Measurements from ENCODE around the gene PNPLA1.
"Not testable (repeated sequence)": the region's sequence is repeated elsewhere in the genome, so short reads cannot be mapped to it uniquely, and the experiment has no call there.

Gene PNPLA1

DNA sequence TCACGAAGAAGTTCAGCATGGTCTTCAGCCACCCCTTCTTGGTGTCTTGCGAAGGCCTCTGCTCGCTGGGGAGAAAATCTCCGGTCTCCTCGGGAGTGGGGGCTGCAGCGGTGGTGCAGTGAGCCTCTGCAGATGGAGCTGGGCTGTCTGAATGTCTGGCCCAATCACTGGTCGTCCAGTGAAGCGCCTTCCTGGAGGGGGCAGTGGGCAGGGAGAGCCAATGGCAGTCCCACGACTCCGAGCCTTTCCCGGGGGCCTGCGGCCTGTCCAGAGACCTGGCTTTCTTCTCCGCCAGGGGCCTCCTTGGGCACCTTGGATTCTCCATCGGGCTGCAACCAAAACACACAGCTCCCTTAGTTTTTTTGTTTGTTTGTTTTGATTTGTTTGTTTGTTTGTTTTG, 60.5 kb downstream of the PNPLA1 start:
- no peak for TF ChIP-seq JUND (IDR thresholded peaks at IDR 0.05; ENCODE audit: low read depth)
- in situ Hi-C loops (cut with HindIII; ENCODE audit: low pct_unique_long_range_greater_than_20kb, low sequenced_read_pairs): no loop called here

DNA sequence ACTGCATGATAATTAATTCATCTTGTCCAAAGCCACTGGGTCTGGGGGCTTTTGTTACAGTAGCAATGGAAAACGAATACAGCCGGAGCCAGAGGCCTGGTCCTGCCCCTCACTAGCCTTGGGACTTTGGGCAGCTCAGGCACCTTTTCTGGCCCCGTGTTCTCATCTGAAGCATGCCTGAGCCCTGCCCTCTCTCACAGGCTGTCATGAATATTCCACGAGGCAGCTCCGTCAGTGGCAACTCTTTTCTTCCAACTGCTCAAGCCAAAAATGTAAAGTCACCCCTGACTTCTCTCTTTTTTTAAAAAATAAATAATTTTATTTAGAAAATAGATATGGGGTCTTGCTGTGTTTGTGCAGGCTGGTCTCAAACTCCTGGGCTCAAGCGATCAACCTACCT, 61.5 kb downstream of the PNPLA1 start:
- no peak for TF ChIP-seq JUND (IDR thresholded peaks at IDR 0.05; ENCODE audit: low read depth)
- in situ Hi-C loops (cut with HindIII; ENCODE audit: low pct_unique_long_range_greater_than_20kb, low sequenced_read_pairs): no loop called here
- no peak for DNase-seq (ENCODE audit: low read depth in 1 of 2, low spot score in 1 of 2)

More for the DNA sequence above, 60.5 kb downstream of the PNPLA1 start:
- DNase-seq (ENCODE audit: low read depth in 1 of 2, low spot score in 1 of 2): no peak

DNA sequence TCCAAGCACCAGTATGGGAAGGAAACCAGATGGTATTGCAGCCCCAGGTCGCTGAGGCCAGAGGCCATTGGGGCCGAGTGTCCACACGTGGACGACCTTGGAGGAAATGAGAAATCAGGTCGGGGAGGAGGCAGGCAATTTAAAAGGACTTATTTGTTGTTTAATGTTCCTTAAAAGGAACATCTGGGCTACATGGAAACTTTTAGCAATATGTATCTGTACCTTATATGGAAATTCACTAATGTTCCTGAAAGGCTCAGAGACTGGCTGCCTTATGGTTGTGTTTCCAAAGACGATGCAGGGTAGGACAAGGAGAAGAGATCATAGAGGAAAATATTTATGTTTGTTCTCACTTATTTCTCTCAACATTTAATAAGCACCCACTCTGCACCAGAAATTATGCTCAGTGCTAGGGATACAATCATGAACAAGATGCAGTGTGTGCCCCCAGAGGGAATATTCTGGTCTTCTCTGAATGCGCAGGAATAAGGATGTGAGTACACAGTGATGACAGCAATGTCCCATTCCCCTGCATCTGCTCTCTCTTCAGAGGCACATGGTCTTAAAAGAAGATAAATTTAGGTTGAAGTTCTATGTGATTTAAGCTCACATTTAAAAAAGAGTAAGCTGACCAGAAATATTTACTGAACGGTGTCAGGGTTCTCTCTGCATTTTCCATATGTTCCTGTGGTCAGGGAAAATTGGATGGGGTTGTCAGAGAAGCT, 63.5 kb downstream of the PNPLA1 start:
- no peak for DNase-seq (ENCODE audit: low read depth in 1 of 2, low spot score in 1 of 2)

DNA sequence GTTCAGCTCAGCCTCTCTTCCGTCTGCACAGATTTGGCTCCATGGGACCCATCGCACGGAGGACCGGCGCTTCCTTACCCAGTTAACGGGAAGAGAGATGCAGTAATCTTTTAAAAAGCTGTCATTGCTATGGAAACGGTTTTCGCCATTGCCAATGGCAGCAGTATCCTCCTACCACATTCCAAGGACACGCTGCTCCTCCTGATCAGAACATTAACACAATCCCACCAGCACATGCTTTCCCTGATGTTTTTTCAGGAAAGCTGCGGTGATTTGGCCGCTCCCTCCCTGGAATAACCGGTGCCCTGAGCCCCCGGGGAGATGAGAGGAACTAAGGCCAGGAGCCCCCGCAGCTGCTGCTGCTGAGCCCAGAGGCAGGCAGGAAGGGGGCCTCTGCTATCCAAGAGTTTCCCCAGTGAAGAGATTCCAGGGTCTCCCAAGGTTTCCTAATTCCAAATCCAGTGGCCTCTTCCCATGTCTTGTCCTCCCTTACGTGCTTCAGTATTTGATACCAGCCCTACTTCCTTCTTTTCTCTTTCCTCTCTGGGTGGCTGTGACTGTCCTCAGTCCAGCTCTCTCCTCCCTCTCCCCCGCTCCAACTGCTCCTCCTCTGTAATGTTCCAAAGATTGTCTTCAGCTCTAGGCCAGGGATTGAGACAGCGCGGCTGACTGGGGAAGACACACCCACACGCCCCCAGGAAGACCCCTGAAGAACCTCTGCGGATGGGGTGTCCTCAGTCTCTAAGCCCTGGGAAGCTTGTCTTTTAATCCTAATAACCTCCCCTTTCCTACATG, 64.3 kb downstream of the PNPLA1 start:
- no peak for TF ChIP-seq JUND (IDR thresholded peaks at IDR 0.05; ENCODE audit: low read depth)
- no peak for DNase-seq (ENCODE audit: low read depth in 1 of 2, low spot score in 1 of 2)
- in situ Hi-C loops (cut with HindIII; ENCODE audit: low pct_unique_long_range_greater_than_20kb, low sequenced_read_pairs): no loop called here

More for the DNA sequence above, 63.5 kb downstream of the PNPLA1 start:
- no peak for TF ChIP-seq JUND (IDR thresholded peaks at IDR 0.05; ENCODE audit: low read depth)
- in situ Hi-C loops (cut with HindIII; ENCODE audit: low pct_unique_long_range_greater_than_20kb, low sequenced_read_pairs): no loop called here

DNA sequence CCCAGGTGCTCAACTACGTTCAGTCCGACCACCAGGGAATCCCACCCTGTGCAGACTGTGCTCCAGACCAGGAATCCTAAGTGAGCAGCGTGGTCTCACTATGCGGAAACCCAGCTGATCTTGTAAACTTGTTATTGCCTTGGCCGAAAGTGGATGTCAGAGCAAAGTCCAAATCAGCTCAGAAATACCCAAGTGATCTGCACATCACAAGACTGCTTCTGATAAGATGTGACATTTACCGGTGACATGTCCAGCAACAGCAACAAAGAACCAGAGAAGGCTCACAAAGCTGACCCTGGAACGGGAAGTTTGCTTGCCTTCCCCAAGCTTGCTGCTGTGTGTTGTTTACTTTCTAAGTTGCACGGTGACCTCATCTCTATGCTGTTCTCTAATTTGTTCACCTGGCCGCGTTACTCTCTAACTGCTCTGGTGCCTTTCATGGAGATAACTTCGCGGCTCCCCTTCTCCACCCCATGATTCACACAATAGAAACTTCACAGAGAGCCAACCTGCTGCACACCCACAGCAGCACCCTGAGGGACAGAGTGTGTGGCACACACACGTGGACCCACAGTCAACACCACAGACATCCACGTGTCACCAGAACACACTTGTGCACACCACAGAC, 65.1 kb downstream of the PNPLA1 start:
- peak; percentile 55 to 60 for DNase-seq (ENCODE audit: low read depth in 1 of 2, low spot score in 1 of 2)
- in situ Hi-C loops (cut with HindIII; ENCODE audit: low pct_unique_long_range_greater_than_20kb, low sequenced_read_pairs): no loop called here

DNA sequence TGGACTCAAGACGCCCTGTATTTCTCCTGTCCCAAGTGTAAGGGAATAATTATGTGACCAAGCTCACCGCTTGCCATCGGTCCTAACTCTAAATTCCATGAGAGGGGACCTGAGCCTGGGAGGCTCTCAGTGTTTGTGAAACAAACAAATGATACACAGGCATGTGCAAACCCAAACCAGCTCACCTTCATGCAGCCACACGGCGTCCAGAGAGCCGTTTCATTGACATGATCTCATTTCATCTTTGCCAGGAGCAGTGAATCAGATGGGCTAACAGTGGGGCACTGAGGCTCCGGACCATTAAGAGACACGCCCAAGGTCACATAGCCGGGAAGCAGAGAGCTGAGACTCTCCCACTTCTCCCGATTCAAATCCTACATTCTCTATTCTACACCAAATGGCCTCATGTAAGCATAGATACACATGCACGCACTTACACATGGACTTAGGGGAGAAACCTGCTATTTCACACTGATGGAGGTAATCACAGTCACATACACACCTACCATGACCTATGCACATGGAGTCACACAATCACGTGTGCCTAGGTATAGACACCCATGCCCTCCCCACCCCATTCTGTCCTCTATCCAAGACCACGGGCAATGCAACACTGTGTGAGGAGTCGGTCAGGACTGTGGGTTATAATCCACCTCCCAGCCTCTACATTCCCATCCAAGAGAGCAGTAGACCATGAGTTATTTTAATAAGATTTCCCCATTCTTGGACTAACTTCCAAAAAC, 65.8 kb downstream of the PNPLA1 start:
- no peak for TF ChIP-seq JUND (IDR thresholded peaks at IDR 0.05; ENCODE audit: low read depth)
- in situ Hi-C loops (cut with HindIII; ENCODE audit: low pct_unique_long_range_greater_than_20kb, low sequenced_read_pairs): no loop called here
- DNase-seq (ENCODE audit: low read depth in 1 of 2, low spot score in 1 of 2): peak in 1 of 2 experiments; percentile 8

More for the DNA sequence above, 65.1 kb downstream of the PNPLA1 start:
- TF ChIP-seq JUND (IDR thresholded peaks at IDR 0.05; ENCODE audit: low read depth): no peak

DNA sequence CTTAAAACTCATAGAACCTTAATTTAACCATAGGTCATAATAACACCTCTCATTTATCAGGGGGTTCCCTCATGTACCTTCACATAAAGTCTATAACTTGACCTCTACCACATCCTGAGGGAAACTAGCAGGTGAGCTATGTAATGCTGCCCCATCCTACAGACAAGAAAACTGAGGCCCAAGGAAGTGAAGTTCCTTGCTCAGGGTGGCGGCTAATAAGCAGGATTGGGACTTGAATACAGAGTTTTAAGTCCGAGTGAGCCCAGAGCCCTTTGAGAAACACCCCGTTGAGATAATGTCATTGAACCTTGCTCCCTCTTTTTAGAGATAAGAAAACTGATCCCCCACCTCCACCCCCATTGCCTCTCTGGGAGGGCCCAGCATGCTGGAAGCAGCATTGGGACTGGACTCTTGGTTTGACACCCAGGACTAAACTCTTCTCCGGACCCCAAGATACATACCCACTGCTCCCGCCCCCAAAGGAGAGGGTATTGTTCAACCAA, 66.4 kb downstream of the PNPLA1 start:
- DNase-seq (ENCODE audit: low read depth in 1 of 2, low spot score in 1 of 2): no peak
- in situ Hi-C loops (cut with HindIII; ENCODE audit: low pct_unique_long_range_greater_than_20kb, low sequenced_read_pairs): no loop called here
- TF ChIP-seq JUND (IDR thresholded peaks at IDR 0.05; ENCODE audit: low read depth): no peak

DNA sequence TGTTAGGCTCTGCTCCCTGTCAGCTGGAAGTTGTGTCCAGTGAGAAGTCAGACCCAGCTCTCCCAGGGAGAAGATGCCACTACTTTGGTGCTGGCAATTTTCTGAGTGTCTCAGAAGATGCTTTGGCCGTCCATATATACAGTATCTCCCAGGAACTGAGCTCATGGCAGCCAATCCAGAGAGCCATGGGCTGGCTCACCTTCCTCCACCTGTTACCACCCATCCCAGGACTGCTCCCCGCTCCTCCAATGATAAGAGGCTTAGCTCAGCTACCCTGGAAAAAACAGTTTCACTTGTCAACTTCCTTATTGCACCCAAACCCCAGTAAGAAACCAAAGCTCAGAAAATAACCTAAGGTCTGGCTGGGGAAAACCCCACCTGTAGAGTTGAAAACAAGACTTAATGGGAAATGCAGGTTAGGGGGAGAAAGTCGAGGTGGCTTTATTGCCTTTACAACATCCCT, 67.0 kb downstream of the PNPLA1 start, which contains the start of gene BNIP5:
TSS of gene BNIP5 (minus strand) at position 110 of the 463 bp plus-strand sequence. CDS start 6,198 bp downstream, outside the sequence.
- no peak for TF ChIP-seq JUND (IDR thresholded peaks at IDR 0.05; ENCODE audit: low read depth)
- DNase-seq (ENCODE audit: low read depth in 1 of 2, low spot score in 1 of 2): no peak
- in situ Hi-C loops (cut with HindIII; ENCODE audit: low pct_unique_long_range_greater_than_20kb, low sequenced_read_pairs): no loop called here

DNA sequence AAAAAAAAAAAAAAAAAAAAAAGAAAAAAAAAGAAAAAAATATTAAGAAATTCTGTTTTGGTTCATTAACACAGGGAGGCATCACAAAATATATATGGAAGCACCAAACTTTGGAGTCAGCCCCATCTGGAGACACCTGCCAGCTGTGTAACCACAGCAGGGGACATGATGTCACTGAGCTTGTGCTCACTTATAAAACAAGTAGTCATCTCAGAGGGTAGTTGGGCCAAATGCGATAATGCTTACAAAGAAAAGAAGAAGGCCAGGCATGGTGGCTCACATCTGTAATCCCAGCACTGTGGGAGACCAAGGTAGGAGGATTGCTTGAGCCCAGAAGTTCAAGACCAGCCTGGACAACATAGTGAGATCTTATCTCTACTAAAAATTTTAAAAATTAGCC, 68.0 kb downstream of the PNPLA1 start:
- TF ChIP-seq JUND (IDR thresholded peaks at IDR 0.05; ENCODE audit: low read depth): no peak
- DNase-seq (ENCODE audit: low read depth in 1 of 2, low spot score in 1 of 2): no peak
- in situ Hi-C loops (cut with HindIII; ENCODE audit: low pct_unique_long_range_greater_than_20kb, low sequenced_read_pairs): no loop called here

DNA sequence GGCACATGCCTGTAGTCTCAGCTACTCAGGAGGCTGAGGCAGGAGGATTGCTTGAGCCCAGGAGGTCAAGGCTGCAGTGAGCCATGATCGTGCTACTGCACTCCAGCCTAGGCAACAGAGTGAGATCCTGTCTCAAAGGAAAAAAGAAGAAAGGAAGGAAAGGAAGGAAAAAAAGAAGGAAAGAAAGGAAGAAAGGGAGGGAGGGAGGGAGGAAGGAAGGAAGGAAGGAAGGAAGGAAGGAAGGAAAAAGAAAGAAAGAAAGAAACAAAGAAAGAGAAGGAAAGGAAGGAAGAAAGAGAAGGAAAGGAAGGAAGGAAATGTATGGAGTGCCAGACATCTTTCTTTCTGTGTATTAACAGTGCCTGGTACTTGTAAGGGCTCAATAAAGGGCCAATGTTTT, 68.4 kb downstream of the PNPLA1 start:
- in situ Hi-C loops (cut with HindIII; ENCODE audit: low pct_unique_long_range_greater_than_20kb, low sequenced_read_pairs); DNase-seq (ENCODE audit: low read depth in 1 of 2, low spot score in 1 of 2): not testable (repeated sequence)

DNA sequence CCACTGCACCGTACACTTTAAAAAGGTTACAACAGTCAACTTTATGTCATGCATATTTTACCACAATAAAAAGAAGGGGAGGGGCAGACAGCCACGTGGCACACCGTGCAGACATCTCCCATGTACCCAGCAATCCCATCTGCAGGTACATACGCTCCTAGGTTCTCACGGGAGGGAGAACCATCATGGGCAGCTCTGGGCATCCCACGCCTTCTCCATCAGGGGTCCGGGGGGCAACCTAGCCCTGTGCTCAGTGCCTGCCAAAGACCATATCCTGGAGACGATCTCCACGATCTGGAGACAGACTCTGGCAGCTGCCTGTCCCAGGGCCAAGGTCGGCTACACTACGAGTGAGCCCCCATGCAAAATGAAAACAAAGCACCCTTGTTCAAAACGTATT, 69.3 kb downstream of the PNPLA1 start:
- in situ Hi-C loops (cut with HindIII; ENCODE audit: low pct_unique_long_range_greater_than_20kb, low sequenced_read_pairs): no loop called here
- TF ChIP-seq JUND (IDR thresholded peaks at IDR 0.05; ENCODE audit: low read depth): no peak
- DNase-seq (ENCODE audit: low read depth in 1 of 2, low spot score in 1 of 2): no peak

DNA sequence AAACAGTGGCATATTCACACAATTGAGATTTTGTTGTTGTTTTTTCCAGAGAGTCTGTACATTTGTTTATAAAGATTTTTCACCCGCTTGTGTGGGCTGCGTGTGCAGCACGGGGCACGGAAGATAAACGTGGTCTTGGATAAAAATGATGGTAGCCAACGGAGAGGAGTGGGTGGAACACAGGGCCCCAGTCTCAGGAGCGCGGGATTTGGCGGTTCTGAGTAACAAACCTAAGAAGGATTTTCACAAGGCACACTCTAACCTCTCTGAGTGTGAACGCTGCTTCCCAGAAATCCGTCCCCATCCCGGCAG, 70.4 kb downstream of the PNPLA1 start:
- in situ Hi-C loops (cut with HindIII; ENCODE audit: low pct_unique_long_range_greater_than_20kb, low sequenced_read_pairs): no loop called here
- no peak for DNase-seq (ENCODE audit: low read depth in 1 of 2, low spot score in 1 of 2)

More for the DNA sequence above, 70.4 kb downstream of the PNPLA1 start:
- TF ChIP-seq JUND (IDR thresholded peaks at IDR 0.05; ENCODE audit: low read depth): no peak

All from T47D (cell line).